Activated B cell treated with CpG ODN at 0.5 μM for 24 hours (primary cell): Measurements from ENCODE around the gene RBKS. TPM values are rescaled to one million over a fixed set of nuclear protein-coding genes. Genes with fewer than 3 reads are reported as not detected.

Source experiments
- ATAC-seq: fragments of 200-7000 bp; cut with Tn5 transposase; one replicate; pipeline ENCODE4 v1.10.0; 2021; ENCODE audit warnings: low read depth, mild to moderate bottlenecking, moderate library complexity
- CTCF ChIA-PET: fragments of 350-600 bp; sonication (Branson Sonifier 250); formaldehyde crosslinking; loops from one replicate; lab custom pipeline; 2021; ENCODE audit warnings: antibody characterized with exemption; lab: Charles Lee
- POLR2A ChIA-PET: fragments of 350-600 bp; sonication (Branson Sonifier 250); formaldehyde crosslinking; loops from one replicate; lab custom pipeline; 2021; ENCODE audit warnings: antibody characterized with exemption; lab: Charles Lee
- DNase-seq: peaks from one replicate; pipeline ENCODE4 v3.0.0; 2022
- H3K27ac Mint-ChIP-seq: one replicate; pipeline ENCODE4 v1.8.0; 2020; ENCODE audit warnings: mixed read lengths
- H3K27me3 Mint-ChIP-seq: one replicate; pipeline ENCODE4 v1.8.0; 2021; ENCODE audit warnings: mixed read lengths
- H3K36me3 Mint-ChIP-seq: one replicate; pipeline ENCODE4 v1.8.0; 2021; ENCODE audit warnings: low read depth, mixed read lengths
- H3K4me1 Mint-ChIP-seq: one replicate; pipeline ENCODE4 v1.8.0; 2021; ENCODE audit warnings: mixed read lengths
- H3K4me3 Mint-ChIP-seq: one replicate; pipeline ENCODE4 v1.8.0; 2020; ENCODE audit warnings: mild to moderate bottlenecking, mixed read lengths
- H3K9me3 Mint-ChIP-seq: one replicate; pipeline ENCODE4 v1.8.0; 2020; ENCODE audit warnings: mixed read lengths
- intact Hi-C: fragments of 100-400 bp; cut with micrococcal nuclease; formaldehyde crosslinking; loops from one replicate; pipeline ENCODE4 v1.15.1; 2024
- total RNA-seq: library from RNA; stranded (reverse); gene quantifications from 2 replicates; pipeline ENCODE4 v1.2.3, GENCODE V29; 2022
- TF ChIP-seq, protein P1 (sequence below): fragments of 200-600 bp; IDR thresholded peaks from one replicate; pipeline ENCODE4 v1.8.0; 2022; ENCODE audit warnings: antibody characterized with exemption, mild to moderate bottlenecking

Gene RBKS
- total RNA-seq, 1 donor from 2014 or later: 3.1 TPM

DNA sequence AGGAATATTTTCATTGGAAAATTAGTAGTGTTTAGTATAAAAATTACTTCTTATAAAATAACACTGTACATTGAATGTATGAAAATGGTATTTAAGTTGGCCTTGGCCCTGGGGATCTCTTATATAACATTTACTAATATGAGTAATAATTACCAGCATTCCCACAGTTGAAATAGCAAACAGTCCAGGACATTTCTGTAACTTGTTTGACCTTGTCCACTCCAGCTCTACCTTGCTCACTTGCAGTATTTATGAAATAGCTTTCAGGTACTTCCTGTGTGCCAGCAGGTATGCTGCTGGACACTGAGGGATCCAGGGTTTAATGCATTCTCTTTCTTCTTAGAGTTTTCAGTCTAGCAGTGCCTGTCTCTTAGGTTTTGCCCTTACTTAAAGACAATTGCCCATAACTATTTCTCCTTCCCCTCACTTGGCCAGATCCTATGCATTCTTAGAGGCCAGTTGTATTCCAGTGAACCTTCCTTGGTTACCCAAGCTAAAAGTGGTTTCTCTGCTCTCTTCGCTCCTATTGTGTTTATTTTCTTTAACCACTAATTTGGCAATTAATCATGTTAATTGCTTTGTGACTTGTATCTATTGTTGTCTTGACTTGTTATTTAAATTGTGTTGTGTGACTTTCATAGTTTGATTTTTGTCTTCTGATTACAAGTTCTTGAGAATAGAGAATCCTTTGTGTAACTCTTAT is 26.3 kb upstream of the RBKS start:
- POLR2A ChIA-PET: no interaction called here

DNA sequence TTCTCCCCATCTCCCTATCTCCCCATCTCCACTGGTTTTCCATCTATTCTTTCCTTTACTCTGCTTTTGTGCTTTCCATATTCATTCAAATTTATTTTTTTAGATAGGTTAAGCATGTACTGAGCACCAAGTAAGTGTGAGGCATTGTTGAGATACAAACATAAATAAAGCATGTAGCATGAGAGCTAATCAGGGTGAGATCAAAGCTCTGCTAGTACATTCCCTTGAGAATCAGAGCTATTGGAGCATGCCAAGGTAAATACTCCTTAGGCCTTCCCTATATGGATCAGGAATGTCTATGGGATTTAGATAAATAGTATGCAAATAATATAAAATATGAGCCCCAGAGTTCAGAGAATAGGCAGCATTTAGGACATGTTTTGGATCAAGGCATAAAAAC is 25.7 kb upstream of the RBKS start:
- ATAC-seq: no peak
- Mint-ChIP-seq H3K4me1 (peaks cover 29% of the 10 kb centered on the region), H3K9me3 (no peaks in the 10 kb centered on the region), H3K36me3 (peaks cover 17% of the 10 kb centered on the region), H3K27ac (no peak overlapping the region), H3K4me3 (no peak overlapping the region), H3K27me3 (no peaks in the 10 kb centered on the region)
- TF ChIP-seq, protein P1, sequence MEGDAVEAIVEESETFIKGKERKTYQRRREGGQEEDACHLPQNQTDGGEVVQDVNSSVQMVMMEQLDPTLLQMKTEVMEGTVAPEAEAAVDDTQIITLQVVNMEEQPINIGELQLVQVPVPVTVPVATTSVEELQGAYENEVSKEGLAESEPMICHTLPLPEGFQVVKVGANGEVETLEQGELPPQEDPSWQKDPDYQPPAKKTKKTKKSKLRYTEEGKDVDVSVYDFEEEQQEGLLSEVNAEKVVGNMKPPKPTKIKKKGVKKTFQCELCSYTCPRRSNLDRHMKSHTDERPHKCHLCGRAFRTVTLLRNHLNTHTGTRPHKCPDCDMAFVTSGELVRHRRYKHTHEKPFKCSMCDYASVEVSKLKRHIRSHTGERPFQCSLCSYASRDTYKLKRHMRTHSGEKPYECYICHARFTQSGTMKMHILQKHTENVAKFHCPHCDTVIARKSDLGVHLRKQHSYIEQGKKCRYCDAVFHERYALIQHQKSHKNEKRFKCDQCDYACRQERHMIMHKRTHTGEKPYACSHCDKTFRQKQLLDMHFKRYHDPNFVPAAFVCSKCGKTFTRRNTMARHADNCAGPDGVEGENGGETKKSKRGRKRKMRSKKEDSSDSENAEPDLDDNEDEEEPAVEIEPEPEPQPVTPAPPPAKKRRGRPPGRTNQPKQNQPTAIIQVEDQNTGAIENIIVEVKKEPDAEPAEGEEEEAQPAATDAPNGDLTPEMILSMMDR: no peak
- no peak for DNase-seq
- ChIA-PET CTCF (no interaction called here), POLR2A (interaction anchor here (0.6 kb wide), 1 partner anchor 26 kb away, joined by 3 read pairs; the partner anchor contains the start of genes BABAM2 and RBKS)
- intact Hi-C loops: no loop called here

More for the DNA sequence above, 26.3 kb upstream of the RBKS start:
- Mint-ChIP-seq H3K27ac (no peak overlapping the region), H3K36me3 (peaks cover 15% of the 10 kb centered on the region), H3K4me3 (no peak overlapping the region), H3K4me1 (peaks cover 24% of the 10 kb centered on the region), H3K9me3 (no peaks in the 10 kb centered on the region), H3K27me3 (no peaks in the 10 kb centered on the region)
- intact Hi-C loops: no loop called here
- TF ChIP-seq, protein P1: no peak
- CTCF ChIA-PET: no interaction called here
- DNase-seq (no peak), ATAC-seq (no peak)

DNA sequence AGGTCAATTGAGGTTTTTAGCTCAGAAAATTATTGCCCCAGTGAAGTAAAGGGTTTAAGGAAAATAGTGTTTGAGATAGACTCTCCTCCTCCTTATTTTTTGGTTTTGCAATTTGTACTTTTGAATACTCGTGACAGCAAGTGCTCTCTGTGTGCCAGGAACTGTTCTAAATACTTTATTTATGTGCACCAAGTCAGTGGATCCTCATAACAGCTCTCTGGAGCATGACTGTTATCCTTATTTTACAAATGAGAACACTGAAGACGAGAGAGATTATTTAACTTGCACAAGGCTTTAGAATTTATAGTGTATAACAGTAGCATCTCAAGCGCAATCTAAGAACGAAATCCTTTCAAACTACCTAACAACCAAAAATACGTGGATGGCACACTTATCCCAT is 25.0 kb upstream of the RBKS start:
- no peak for ATAC-seq

DNA sequence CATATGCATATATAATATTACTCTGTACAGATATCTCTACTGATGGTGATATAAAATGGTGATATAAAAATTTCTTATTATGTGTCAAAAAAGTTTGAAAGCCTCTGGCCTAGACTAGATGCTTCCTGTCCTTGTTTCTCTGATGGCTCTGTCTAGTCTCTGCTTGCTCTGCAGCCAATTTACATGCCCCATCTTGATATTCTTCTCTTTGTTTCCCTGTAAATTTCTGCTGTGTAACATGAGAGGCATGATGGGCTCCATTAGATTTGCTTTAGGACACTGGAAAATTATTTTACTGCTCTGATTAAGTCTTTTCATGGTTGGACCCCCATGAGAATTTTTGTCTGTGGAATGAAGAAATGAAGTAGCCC is 24.6 kb upstream of the RBKS start:
- TF ChIP-seq, protein P1: no peak
- H3K27me3 Mint-ChIP-seq: no peaks in the 10 kb centered on the region
- ChIA-PET POLR2A (interaction anchor here (0.7 to 1.3 kb wide), 2 partner anchors 24 to 252 kb away, joined by 3 read pairs; partner anchors contain the start of genes BABAM2 and RBKS), CTCF (no interaction called here)
- peaks cover 18% of the 10 kb centered on the region for H3K36me3 Mint-ChIP-seq
- no peaks in the 10 kb centered on the region for H3K9me3 Mint-ChIP-seq
- intact Hi-C loops: no loop called here
- no peak overlapping the region for H3K27ac Mint-ChIP-seq
- H3K4me3 Mint-ChIP-seq: no peak overlapping the region
- peaks cover 23% of the 10 kb centered on the region for H3K4me1 Mint-ChIP-seq
- DNase-seq (no peak), ATAC-seq (no peak)

More for the DNA sequence above, 25.0 kb upstream of the RBKS start:
- Mint-ChIP-seq H3K9me3 (no peaks in the 10 kb centered on the region), H3K27ac (no peak overlapping the region), H3K4me3 (no peak overlapping the region), H3K27me3 (no peaks in the 10 kb centered on the region), H3K36me3 (peaks cover 17% of the 10 kb centered on the region), H3K4me1 (peaks cover 27% of the 10 kb centered on the region)
- intact Hi-C loops: no loop called here
- no peak for DNase-seq
- TF ChIP-seq, protein P1: no peak
- ChIA-PET CTCF (no interaction called here), POLR2A (interaction anchor here (0.7 to 1.3 kb wide), 2 partner anchors 25 to 253 kb away, joined by 3 read pairs; partner anchors contain the start of genes BABAM2 and RBKS)

DNA sequence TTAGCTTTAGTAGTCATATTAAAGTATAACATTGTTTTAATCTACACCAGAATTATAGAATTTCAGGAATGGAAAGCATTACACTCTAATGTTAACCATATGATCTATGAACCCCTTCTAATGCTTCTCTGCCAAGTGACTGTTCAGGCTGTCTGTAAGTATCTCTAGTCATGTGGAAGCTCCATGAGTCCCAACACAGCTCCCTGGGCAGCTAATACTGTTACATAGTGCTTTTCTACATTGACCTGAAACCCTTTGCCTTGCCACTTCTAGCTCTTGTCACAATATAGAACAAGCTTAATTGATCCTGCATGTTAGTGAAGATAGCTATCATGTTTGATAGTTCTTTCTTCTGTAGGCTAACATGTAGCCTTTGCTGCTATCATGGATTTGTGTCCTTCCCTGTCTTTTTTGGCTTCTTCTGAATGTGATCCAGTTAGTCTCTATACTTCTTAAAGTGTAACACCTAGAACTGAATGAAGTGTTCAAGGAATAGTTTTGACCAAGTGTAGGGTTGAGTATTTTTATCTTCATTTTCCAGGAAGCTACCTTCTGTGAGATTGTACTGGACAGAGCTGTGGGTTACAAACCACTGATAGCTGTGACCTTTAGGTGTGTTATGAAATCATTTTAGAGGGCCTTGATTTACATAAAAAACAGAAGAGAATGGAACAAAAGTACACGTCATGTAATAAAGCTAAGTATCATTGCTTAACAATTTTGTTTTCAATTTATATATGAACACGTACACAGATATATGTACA is 24.0 kb upstream of the RBKS start:
- no peak for ATAC-seq
- ChIA-PET POLR2A (interaction anchor here (1.3 kb wide), 1 partner anchor 24 kb away, joined by 3 read pairs; the partner anchor contains the start of genes BABAM2 and RBKS), CTCF (no interaction called here)
- Mint-ChIP-seq H3K27ac (no peak overlapping the region), H3K4me3 (no peak overlapping the region), H3K4me1 (peaks cover 23% of the 10 kb centered on the region), H3K36me3 (peaks cover 23% of the 10 kb centered on the region), H3K9me3 (no peaks in the 10 kb centered on the region), H3K27me3 (no peaks in the 10 kb centered on the region)
- no peak for DNase-seq
- intact Hi-C loops: no loop called here
- TF ChIP-seq, protein P1: no peak
